Measurements from ENCODE around the gene PHYKPL. TPM values are rescaled to one million over a fixed set of nuclear protein-coding genes. Genes with fewer than 3 reads are reported as not detected.

The PHYKPL gene
- total and polyA plus RNA-seq, 4 donors, result 16.9 to 164 (median 80.2) TPM

DNA sequence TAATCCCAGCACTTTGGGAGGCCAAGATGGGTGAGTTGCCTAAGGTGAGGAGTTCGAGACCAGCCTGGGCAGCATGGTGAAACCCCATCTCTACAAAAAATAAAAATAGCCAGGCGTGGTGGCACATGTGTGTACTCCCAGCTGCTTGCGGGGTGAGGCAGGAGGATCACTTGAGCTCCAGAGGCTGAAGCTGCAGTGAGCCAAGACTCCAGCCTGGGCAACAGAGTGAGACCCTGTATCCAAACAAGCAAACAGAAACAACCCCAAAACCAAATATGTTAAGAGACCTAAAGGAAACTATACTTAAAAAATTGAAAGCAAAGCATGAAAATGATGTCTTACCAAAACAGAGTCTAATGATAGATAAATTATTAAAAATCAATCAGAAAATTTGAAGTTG is 15.8 kb downstream of the PHYKPL start:
- WGBS, 2 donors, result 90 to 93% methylated on average over 3 of the region's 3 CpGs

DNA sequence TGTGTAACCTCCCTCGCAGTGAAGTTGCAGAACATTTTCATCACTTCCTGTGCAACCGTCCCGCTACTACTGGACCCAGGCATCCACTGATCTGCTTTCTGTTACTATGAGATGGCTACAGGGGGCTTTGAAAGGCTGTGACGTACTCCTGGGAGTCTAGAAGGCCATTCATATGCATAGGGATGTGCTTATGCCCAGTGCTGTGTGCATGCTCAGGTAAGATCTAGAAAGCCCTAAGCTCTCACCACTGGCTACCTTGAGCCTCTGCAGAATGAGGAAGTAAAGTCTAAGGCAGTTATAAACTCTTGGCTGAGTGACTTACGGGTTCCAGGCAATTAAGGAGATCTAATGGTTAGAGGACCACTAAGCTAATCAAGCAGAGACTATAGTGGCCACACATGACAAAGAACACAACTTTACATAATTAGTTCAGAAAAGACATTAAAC is 16.5 kb downstream of the PHYKPL start:
- intact Hi-C loops (cut with DNase I), result no loop called here
- no peak for ATAC-seq (ENCODE audit: low FRiP score)

More for the DNA sequence above, 15.8 kb downstream of the PHYKPL start:
- DNase-seq, result no peak
- intact Hi-C loops (cut with DNase I), result no loop called here
- H3K27me3 ChIP-seq (ENCODE audit: control insufficient read depth in 1 of 2, insufficient read depth in 2 of 2, low read length in 1 of 2), result no peaks in the 10 kb centered on the region
- H3K9me3 ChIP-seq (ENCODE audit: control insufficient read depth, low read length), result no peaks in the 10 kb centered on the region
- H3K27ac ChIP-seq (ENCODE audit: low read depth in 1 of 2, low read length in 2 of 2), result no peak overlapping the region
- H3K4me1 ChIP-seq (ENCODE audit: control insufficient read depth in 1 of 2, insufficient read depth in 2 of 2, low read length in 2 of 2), result no peaks in the 10 kb centered on the region
- no peak for ATAC-seq (ENCODE audit: low FRiP score)
- H3K36me3 ChIP-seq (ENCODE audit: control insufficient read depth in 1 of 2, insufficient read depth in 2 of 2, low read length in 1 of 2), result peaks cover 0 to 5% of the 10 kb centered on the region in 2 donors
- no peak overlapping the region for H3K4me3 ChIP-seq (ENCODE audit: low read length in 2 of 2)

DNA sequence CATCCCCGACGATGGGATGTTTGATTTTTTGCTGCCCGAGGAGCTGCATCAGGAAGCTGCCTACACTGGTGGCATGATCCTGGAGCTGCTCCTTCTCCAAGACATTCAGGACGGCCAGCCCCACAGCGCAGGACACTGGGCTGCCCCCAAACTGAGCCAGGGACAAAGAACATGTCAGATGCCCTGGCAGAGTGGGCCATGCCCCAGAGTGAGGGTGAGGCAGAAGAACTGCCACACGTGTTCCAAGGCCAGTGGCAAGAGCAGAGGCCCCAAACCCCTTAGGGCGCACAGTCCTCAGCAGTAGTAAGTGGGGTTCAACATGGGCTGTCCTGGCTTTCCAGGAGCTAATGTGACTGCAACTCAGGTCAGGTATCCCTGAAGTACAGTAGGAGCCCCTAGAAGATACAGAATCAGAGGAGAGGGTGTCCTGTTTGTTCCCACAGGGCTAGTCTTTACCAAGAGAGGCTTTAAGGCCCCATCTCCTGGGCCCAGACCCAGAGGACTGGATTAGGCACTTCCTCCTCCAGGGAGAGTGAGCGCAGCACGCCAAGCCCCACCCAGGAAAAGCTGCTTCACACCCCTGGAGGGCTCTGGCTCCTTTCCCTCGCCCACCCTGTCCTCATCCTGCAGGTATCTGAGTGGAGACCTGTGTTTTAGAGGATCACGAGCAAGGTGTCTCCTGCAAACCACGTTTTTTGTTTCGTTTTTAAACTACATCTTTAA is 17.2 kb downstream of the PHYKPL start:
- no peaks in the 10 kb centered on the region for H3K9me3 ChIP-seq (ENCODE audit: control insufficient read depth, low read length)
- H3K36me3 ChIP-seq (ENCODE audit: control insufficient read depth in 1 of 2, insufficient read depth in 2 of 2, low read length in 1 of 2), result peaks cover 3 to 6% of the 10 kb centered on the region in 2 donors
- no peak overlapping the region for H3K27ac ChIP-seq (ENCODE audit: low read depth in 1 of 2, low read length in 2 of 2)
- no peaks in the 10 kb centered on the region for H3K4me1 ChIP-seq (ENCODE audit: control insufficient read depth in 1 of 2, insufficient read depth in 2 of 2, low read length in 2 of 2)
- no peaks in the 10 kb centered on the region for H3K27me3 ChIP-seq (ENCODE audit: control insufficient read depth in 1 of 2, insufficient read depth in 2 of 2, low read length in 1 of 2)
- H3K4me3 ChIP-seq (ENCODE audit: low read length in 2 of 2), result no peak overlapping the region
- DNase-seq, result peak in 1 of 2 donors; percentile 44
- peak; percentile 40 for ATAC-seq (ENCODE audit: low FRiP score)
- intact Hi-C loops (cut with DNase I), result no loop called here
- 74 to 81% methylated on average over 13 of the region's 13 CpGs for WGBS, 2 donors

More for the DNA sequence above, 16.5 kb downstream of the PHYKPL start:
- Histone ChIP-seq H3K4me3 (ENCODE audit: low read length in 2 of 2) (no peak overlapping the region), H3K27ac (ENCODE audit: low read depth in 1 of 2, low read length in 2 of 2) (no peak overlapping the region), H3K9me3 (ENCODE audit: control insufficient read depth, low read length) (no peaks in the 10 kb centered on the region), H3K36me3 (ENCODE audit: control insufficient read depth in 1 of 2, insufficient read depth in 2 of 2, low read length in 1 of 2) (peaks cover 0 to 5% of the 10 kb centered on the region in 2 donors), H3K27me3 (ENCODE audit: control insufficient read depth in 1 of 2, insufficient read depth in 2 of 2, low read length in 1 of 2) (no peaks in the 10 kb centered on the region), H3K4me1 (ENCODE audit: control insufficient read depth in 1 of 2, insufficient read depth in 2 of 2, low read length in 2 of 2) (no peaks in the 10 kb centered on the region)
- WGBS, 2 donors, result 89 to 90% methylated on average over 5 of the region's 5 CpGs
- DNase-seq, result no peak

DNA sequence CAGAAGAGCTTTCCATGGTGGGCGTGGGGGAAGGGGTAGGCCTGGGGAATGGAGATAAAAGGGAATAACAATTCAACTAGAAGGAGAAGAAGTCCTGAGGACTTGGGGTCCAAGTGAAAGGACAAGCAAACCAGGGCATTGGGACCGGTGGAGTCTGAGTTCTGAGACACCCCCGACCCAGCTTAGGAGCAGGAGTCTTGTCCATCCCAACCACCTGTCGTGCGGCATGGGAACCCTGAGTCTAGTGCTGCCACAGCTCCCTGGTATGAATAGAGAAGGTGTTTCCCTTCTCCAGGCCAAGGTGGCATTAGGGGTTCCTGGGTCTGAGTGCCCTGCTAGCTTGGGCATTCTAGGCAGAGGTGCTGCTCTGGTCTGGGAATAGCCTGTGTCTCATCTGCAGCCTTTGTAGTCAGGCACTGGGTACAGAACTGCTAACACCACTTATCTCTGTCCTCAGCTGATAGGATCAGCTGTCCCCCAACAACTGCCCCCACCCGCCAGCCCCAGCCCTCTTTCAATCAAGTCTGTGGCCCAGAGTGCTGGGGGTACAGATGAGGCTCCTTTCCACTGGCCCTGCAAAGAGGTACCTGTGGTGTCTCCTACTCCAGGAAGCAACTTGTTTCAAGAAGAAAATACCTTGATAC is 18.3 kb downstream of the PHYKPL start:
- no peak overlapping the region for H3K27ac ChIP-seq (ENCODE audit: low read depth in 1 of 2, low read length in 2 of 2)
- no peak for DNase-seq
- H3K36me3 ChIP-seq (ENCODE audit: control insufficient read depth in 1 of 2, insufficient read depth in 2 of 2, low read length in 1 of 2), result peaks cover 3 to 15% of the 10 kb centered on the region in 2 donors
- no peak for ATAC-seq (ENCODE audit: low FRiP score)
- no peaks in the 10 kb centered on the region for H3K4me1 ChIP-seq (ENCODE audit: control insufficient read depth in 1 of 2, insufficient read depth in 2 of 2, low read length in 2 of 2)
- intact Hi-C loops (cut with DNase I), result no loop called here
- H3K9me3 ChIP-seq (ENCODE audit: control insufficient read depth, low read length), result no peaks in the 10 kb centered on the region
- no peaks in the 10 kb centered on the region for H3K27me3 ChIP-seq (ENCODE audit: control insufficient read depth in 1 of 2, insufficient read depth in 2 of 2, low read length in 1 of 2)
- 88 to 89% methylated on average over 6 of the region's 6 CpGs for WGBS, 2 donors
- H3K4me3 ChIP-seq (ENCODE audit: low read length in 2 of 2), result no peak overlapping the region

DNA sequence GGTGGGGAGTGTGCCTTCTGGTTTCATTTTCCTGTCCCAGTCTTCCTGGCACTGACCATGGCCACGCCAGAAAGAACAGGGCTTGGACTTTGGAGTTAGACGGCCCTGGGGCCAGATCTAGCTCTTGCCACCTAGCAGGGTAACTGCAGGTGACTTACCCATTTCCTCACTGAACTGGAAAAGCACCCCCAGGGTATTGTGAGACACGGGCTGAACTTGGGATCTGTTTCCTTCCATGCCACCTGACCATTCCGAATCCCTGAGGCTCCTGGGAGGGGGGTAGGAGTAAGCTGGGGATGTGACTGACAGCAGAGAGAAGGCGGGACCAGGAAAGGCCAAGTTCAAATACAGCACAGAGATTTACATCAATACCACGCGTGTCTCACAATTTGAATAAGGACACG is 18.9 kb downstream of the PHYKPL start:
- Histone ChIP-seq H3K27ac (ENCODE audit: low read depth in 1 of 2, low read length in 2 of 2) (no peak overlapping the region), H3K36me3 (ENCODE audit: control insufficient read depth in 1 of 2, insufficient read depth in 2 of 2, low read length in 1 of 2) (peaks cover 3 to 18% of the 10 kb centered on the region in 2 donors), H3K4me3 (ENCODE audit: low read length in 2 of 2) (no peak overlapping the region), H3K4me1 (ENCODE audit: control insufficient read depth in 1 of 2, insufficient read depth in 2 of 2, low read length in 2 of 2) (no peaks in the 10 kb centered on the region), H3K9me3 (ENCODE audit: control insufficient read depth, low read length) (no peaks in the 10 kb centered on the region), H3K27me3 (ENCODE audit: control insufficient read depth in 1 of 2, insufficient read depth in 2 of 2, low read length in 1 of 2) (no peaks in the 10 kb centered on the region)
- intact Hi-C loops (cut with DNase I), result no loop called here
- WGBS, 2 donors, result 70 to 71% methylated on average over 8 of the region's 8 CpGs
- DNase-seq, result no peak
- no peak for ATAC-seq (ENCODE audit: low FRiP score)

DNA sequence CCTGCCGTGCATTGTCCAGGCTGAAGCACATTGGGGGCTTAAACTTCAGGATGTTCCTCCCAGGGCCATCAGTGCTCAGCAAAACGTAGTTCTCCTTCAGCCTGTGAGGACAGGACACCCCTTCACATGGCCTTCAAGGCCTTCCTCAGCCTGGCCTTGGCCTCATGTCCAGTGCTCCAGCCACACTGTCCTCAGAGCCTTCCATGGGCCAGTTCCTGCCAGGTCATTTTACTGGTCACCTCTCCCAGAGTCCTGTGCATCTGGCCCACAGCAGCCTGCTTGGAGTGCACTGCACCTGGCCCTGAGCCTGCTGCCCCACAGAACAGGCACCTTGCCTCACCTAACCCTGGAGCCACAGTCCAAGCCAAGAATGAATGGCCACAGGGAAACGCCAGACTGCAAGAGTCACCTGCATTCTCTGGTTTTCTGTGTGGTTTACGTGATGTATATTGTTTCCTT is 19.6 kb downstream of the PHYKPL start:
- H3K4me1 ChIP-seq (ENCODE audit: control insufficient read depth in 1 of 2, insufficient read depth in 2 of 2, low read length in 2 of 2), result no peaks in the 10 kb centered on the region
- peak in 1 of 2 donors; percentile 15 for DNase-seq
- H3K9me3 ChIP-seq (ENCODE audit: control insufficient read depth, low read length), result no peaks in the 10 kb centered on the region
- H3K27ac ChIP-seq (ENCODE audit: low read depth in 1 of 2, low read length in 2 of 2), result no peak overlapping the region
- 58 to 59% methylated on average over 4 of the region's 4 CpGs for WGBS, 2 donors
- H3K36me3 ChIP-seq (ENCODE audit: control insufficient read depth in 1 of 2, insufficient read depth in 2 of 2, low read length in 1 of 2), result peaks cover 3 to 18% of the 10 kb centered on the region in 2 donors
- no peaks in the 10 kb centered on the region for H3K27me3 ChIP-seq (ENCODE audit: control insufficient read depth in 1 of 2, insufficient read depth in 2 of 2, low read length in 1 of 2)
- no peak for ATAC-seq (ENCODE audit: low FRiP score)
- intact Hi-C loops (cut with DNase I), result no loop called here
- no peak overlapping the region for H3K4me3 ChIP-seq (ENCODE audit: low read length in 2 of 2)

DNA sequence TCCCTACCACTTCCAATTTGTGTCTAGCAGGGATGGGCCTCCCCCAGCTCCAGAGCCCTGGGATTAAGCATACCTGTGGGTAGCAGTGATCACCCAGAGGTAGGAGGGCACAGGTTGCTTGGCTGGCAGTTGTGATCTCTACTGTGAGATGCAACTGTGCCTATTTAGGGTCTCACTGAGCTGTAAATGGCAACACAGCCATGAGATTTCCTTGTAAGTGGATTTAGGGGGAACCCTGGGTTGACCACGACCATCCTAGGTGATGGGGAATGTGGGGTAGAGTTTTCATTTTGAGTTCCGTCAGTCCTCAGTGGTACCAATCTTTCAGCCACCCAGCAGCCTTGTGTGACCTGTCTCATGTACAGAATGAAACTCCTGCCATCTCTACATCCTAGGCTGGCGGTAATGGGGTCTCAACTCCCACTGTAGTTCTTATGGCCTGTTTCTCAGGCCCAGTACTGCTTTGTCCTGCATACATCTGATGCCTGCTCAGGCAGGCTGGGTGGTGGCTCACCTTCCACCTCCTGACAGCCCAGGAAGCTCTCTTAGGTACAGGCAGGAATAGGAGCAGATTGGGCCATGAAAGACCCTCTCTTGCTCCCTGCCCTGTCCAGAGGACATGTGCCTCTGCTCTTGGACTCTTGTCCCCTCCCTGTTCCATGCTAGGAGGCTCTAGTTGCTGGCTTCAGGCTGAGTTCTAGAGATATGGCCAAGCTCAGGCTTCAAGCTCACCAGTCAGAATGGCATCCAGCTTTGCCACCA is 20.2 kb downstream of the PHYKPL start:
- Histone ChIP-seq H3K4me3 (ENCODE audit: low read length in 2 of 2) (no peak overlapping the region), H3K27ac (ENCODE audit: low read depth in 1 of 2, low read length in 2 of 2) (no peak overlapping the region), H3K4me1 (ENCODE audit: control insufficient read depth in 1 of 2, insufficient read depth in 2 of 2, low read length in 2 of 2) (no peaks in the 10 kb centered on the region), H3K9me3 (ENCODE audit: control insufficient read depth, low read length) (no peaks in the 10 kb centered on the region), H3K27me3 (ENCODE audit: control insufficient read depth in 1 of 2, insufficient read depth in 2 of 2, low read length in 1 of 2) (no peaks in the 10 kb centered on the region), H3K36me3 (ENCODE audit: control insufficient read depth in 1 of 2, insufficient read depth in 2 of 2, low read length in 1 of 2) (peaks cover 3 to 21% of the 10 kb centered on the region in 2 donors)
- intact Hi-C loops (cut with DNase I), result no loop called here
- ATAC-seq (ENCODE audit: low FRiP score) (no peak), DNase-seq (peak in 1 of 2 donors; percentile 19)
- 84 to 95% methylated on average over 3 of the region's 3 CpGs for WGBS, 2 donors

DNA sequence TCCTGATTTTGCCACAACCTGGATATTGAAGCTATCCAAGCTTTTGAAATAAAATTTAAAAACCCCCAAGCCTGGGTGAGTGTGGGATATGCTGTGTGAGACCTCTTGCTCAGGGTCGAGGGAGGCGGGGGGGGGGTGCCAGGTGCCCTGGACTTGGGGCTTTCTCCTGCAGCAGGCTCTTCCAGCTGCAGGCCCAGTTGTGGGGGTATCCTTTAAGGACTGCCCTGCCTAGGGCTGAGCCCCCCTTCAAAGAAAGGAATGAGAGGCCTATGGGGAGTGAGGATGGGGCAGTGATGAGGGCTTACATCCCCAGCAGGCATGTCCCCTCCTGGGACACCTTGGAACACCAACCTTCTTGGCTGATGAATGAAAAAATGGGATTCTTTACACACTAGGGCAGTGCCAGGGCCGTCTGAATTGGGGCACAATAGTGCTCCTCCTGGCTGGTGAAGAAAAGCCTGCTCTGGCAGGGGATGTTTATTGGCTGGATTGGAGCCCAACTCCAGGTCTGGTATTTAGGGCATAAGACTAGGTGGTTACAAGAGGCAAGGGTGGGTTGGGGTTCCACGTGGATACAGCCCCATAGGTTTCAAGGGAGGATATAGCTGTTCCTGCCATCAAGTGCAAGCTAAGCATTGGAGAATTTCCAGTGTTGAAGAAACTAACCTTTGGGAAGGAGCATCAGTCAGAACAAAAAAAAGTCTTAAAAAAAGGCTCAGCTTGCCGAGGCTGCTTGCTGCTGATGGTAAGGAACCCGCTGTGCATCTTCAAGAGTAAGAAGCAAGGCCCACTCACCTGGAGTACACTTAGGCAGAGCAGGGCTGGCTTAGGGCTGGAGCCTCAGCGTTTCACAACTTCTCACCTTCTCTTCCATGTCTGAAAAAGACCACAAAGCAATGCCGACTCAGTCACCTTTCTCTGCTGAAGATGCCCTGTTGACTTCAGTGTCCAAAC is 21.2 kb downstream of the PHYKPL start:
- Histone ChIP-seq H3K27ac (ENCODE audit: low read depth in 1 of 2, low read length in 2 of 2) (no peak overlapping the region), H3K27me3 (ENCODE audit: control insufficient read depth in 1 of 2, insufficient read depth in 2 of 2, low read length in 1 of 2) (no peaks in the 10 kb centered on the region), H3K4me3 (ENCODE audit: low read length in 2 of 2) (no peak overlapping the region), H3K36me3 (ENCODE audit: control insufficient read depth in 1 of 2, insufficient read depth in 2 of 2, low read length in 1 of 2) (peaks cover 3 to 24% of the 10 kb centered on the region in 2 donors), H3K9me3 (ENCODE audit: control insufficient read depth, low read length) (no peaks in the 10 kb centered on the region), H3K4me1 (ENCODE audit: control insufficient read depth in 1 of 2, insufficient read depth in 2 of 2, low read length in 2 of 2) (peaks cover 0 to 1% of the 10 kb centered on the region in 2 donors)
- peak in 1 of 2 donors; percentile 45 for DNase-seq
- WGBS, 2 donors, result 60 to 70% methylated on average over 8 of the region's 8 CpGs
- ATAC-seq (ENCODE audit: low FRiP score), result no peak
- intact Hi-C loops (cut with DNase I), result no loop called here
